ENCODE data around the gene ACTR3C.

DNA sequence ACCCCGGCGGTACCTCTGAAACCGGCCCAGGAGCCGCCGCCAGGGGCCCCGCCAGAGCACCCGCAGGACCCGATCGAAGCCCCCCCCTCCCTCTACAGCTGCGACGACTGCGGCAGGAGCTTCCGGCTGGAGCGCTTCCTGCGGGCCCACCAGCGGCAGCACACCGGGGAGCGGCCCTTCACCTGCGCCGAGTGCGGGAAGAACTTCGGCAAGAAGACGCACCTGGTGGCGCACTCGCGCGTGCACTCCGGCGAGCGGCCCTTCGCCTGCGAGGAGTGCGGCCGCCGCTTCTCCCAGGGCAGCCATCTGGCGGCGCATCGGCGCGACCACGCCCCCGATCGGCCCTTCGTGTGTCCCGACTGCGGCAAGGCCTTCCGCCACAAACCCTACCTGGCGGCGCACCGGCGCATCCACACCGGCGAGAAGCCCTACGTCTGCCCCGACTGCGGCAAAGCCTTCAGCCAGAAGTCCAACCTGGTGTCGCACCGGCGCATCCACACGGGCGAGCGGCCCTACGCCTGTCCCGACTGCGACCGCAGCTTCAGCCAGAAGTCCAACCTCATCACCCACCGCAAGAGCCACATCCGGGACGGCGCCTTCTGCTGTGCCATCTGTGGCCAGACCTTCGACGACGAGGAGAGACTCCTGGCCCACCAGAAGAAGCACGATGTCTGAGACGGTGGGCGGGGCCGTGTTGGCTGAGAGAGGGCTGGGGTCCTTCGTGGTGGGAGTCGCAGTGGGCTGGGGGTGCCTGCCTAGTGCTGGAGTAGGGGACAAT, 49.1 kb upstream of the ACTR3C start:
- TF ChIP-seq POLR2AphosphoS5 (IDR thresholded peaks at IDR 0.05; ENCODE audit: low read depth, low read length) (no peak), TAF1 (IDR thresholded peaks at IDR 0.05; ENCODE audit: borderline replicate concordance, insufficient read depth, low read length) (no peak)

Measured in PFSK-1 (cell line).